Loucy (cell line): ENCODE data around the gene CBFB.

Experiments
- H2AFZ ChIP-seq: fragments of 200-600 bp; sonication (generic); 2 replicates; pipeline ENCODE4 v1.6.0; 2016; ENCODE audit warnings: antibody characterized with exemption, mild to moderate bottlenecking, low read length, moderate library complexity
- H3F3A ChIP-seq: fragments of 200-600 bp; 2 replicates; pipeline ENCODE4 v1.6.0; 2016; ENCODE audit warnings: antibody characterized with exemption, low read depth, mild to moderate bottlenecking
- H3K27me3 ChIP-seq: fragments of 200-600 bp; sonication (generic); 2 replicates; pipeline ENCODE4 v1.6.1; 2014; ENCODE audit warnings: low read length, mild to moderate bottlenecking; ENCODE audit not compliant: insufficient read depth, poor library complexity, severe bottlenecking
- H3K36me3 ChIP-seq: fragments of 200-600 bp; sonication (generic); 2 replicates; pipeline ENCODE4 v1.6.1; 2016; ENCODE audit warnings: low read length; ENCODE audit not compliant: insufficient read depth
- H3K4me1 ChIP-seq: fragments of 200-600 bp; sonication (generic); 2 replicates; pipeline ENCODE4 v1.5.1; 2014; ENCODE audit warnings: low read length, mild to moderate bottlenecking; ENCODE audit not compliant: insufficient read depth, poor library complexity, severe bottlenecking
- H3K4me2 ChIP-seq: fragments of 200-600 bp; sonication (generic); 2 replicates; pipeline ENCODE4 v1.6.0; 2014; ENCODE audit warnings: antibody characterized with exemption, low read length, low read depth, mild to moderate bottlenecking; ENCODE audit not compliant: poor library complexity, severe bottlenecking
- H3K4me3 ChIP-seq: fragments of 200-600 bp; sonication (generic); 2 replicates; pipeline ENCODE4 v1.5.1; 2014; ENCODE audit warnings: low read length, mild to moderate bottlenecking, mixed read lengths; ENCODE audit not compliant: poor library complexity, severe bottlenecking
- H3K79me2 ChIP-seq: fragments of 200-600 bp; sonication (generic); 2 replicates; pipeline ENCODE4 v1.6.1; 2014; ENCODE audit warnings: low read length; ENCODE audit not compliant: insufficient read depth
- H3K9ac ChIP-seq: fragments of 200-600 bp; sonication (generic); 2 replicates; pipeline ENCODE4 v1.6.0; 2014; ENCODE audit warnings: mild to moderate bottlenecking, low read depth, low read length, moderate library complexity; ENCODE audit not compliant: poor library complexity, severe bottlenecking
- H3K9me2 ChIP-seq: fragments of 200-600 bp; sonication (generic); replicated peaks from 2 replicates; pipeline ENCODE4 v1.6.1; 2016; ENCODE audit warnings: low read depth, low read length, mixed read lengths
- H3K9me3 ChIP-seq: fragments of 200-600 bp; sonication (generic); 2 replicates; pipeline ENCODE4 v1.6.1; 2014; ENCODE audit warnings: mild to moderate bottlenecking, antibody characterized with exemption, low read length, low read depth; ENCODE audit not compliant: insufficient read depth
- H4K20me1 ChIP-seq: fragments of 200-600 bp; sonication (generic); 2 replicates; pipeline ENCODE4 v1.6.0; 2014; ENCODE audit warnings: antibody characterized with exemption, low read length, mild to moderate bottlenecking; ENCODE audit not compliant: insufficient read depth, poor library complexity, severe bottlenecking
- EZH2phosphoT487 ChIP-seq: fragments of 200-600 bp; IDR thresholded peaks from 2 replicates; pipeline ENCODE4 v1.6.1; 2018; ENCODE audit warnings: antibody characterized with exemption, mild to moderate bottlenecking, moderate library complexity, borderline replicate concordance
- TF ChIP-seq, protein P1 (sequence below): fragments of 200-600 bp; sonication (generic); conservative IDR thresholded peaks from 2 replicates; pipeline ENCODE4 v1.5.1; 2014; ENCODE audit warnings: mild to moderate bottlenecking, antibody characterized with exemption, low read length

The CBFB gene

GRCh38 chr16:67019171-67019570, 9.8 kb upstream of the CBFB start:
- no peak overlapping the region for H2AFZ ChIP-seq
- no peak overlapping the region for H3K4me3 ChIP-seq
- no peak for TF ChIP-seq EZH2phosphoT487
- TF ChIP-seq, protein P1, sequence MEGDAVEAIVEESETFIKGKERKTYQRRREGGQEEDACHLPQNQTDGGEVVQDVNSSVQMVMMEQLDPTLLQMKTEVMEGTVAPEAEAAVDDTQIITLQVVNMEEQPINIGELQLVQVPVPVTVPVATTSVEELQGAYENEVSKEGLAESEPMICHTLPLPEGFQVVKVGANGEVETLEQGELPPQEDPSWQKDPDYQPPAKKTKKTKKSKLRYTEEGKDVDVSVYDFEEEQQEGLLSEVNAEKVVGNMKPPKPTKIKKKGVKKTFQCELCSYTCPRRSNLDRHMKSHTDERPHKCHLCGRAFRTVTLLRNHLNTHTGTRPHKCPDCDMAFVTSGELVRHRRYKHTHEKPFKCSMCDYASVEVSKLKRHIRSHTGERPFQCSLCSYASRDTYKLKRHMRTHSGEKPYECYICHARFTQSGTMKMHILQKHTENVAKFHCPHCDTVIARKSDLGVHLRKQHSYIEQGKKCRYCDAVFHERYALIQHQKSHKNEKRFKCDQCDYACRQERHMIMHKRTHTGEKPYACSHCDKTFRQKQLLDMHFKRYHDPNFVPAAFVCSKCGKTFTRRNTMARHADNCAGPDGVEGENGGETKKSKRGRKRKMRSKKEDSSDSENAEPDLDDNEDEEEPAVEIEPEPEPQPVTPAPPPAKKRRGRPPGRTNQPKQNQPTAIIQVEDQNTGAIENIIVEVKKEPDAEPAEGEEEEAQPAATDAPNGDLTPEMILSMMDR = no peak
- no peaks in the 10 kb centered on the region for H3K79me2 ChIP-seq
- H3F3A ChIP-seq = no peaks in the 10 kb centered on the region
- no peak overlapping the region for H3K9ac ChIP-seq
- H3K27me3 ChIP-seq = no peaks in the 10 kb centered on the region
- H3K4me2 ChIP-seq = no peak overlapping the region
- no peaks in the 10 kb centered on the region for H3K36me3 ChIP-seq
- H4K20me1 ChIP-seq = no peaks in the 10 kb centered on the region
- peaks cover 9% of the 10 kb centered on the region for H3K4me1 ChIP-seq
- H3K9me2 ChIP-seq = no peaks in the 10 kb centered on the region
- H3K9me3 ChIP-seq = no peaks in the 10 kb centered on the region

DNA sequence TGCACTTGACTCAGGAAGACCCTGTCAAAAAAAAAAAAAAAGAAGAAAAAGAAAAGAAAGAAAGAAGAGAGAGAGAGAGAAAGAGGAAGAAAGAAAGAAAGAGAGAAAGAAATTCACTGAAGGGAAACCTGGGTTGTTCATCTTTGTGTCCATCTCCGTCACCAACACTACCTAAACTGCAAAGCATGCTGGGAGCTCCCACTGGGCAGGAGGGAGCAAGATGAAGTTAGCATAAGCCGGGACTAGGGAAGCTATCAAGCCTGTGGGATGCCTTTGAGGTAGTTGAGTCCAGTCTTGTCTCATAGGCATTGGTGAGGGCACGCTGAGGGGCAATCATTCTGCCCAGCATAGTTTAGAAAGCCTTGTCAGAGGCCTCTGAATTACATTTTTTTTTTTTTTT, 7.6 kb upstream of the CBFB start:
- Histone ChIP-seq H3K9me3 (no peaks in the 10 kb centered on the region), H3K36me3 (no peaks in the 10 kb centered on the region), H2AFZ (peak overlapping the region; percentile 32; the same call in 1 of the 2 replicates), H3K27me3 (no peaks in the 10 kb centered on the region), H3K4me3 (no peak overlapping the region), H3K9me2 (no peaks in the 10 kb centered on the region), H3K4me2 (no peak overlapping the region), H3K4me1 (peaks cover 9% of the 10 kb centered on the region), H3K79me2 (no peaks in the 10 kb centered on the region), H4K20me1 (no peaks in the 10 kb centered on the region), H3K9ac (no peak overlapping the region), H3F3A (no peaks in the 10 kb centered on the region)
- TF ChIP-seq EZH2phosphoT487 = no peak

GRCh38 chr16:67022531-67023214, 6.3 kb upstream of the CBFB start:
- no peak overlapping the region for H3K4me2 ChIP-seq

More at GRCh38 chr16:67022531-67023214, 6.3 kb upstream of the CBFB start:
- Histone ChIP-seq H3K4me3 (no peak overlapping the region), H3K36me3 (no peaks in the 10 kb centered on the region), H2AFZ (no peak overlapping the region), H4K20me1 (no peaks in the 10 kb centered on the region), H3F3A (no peaks in the 10 kb centered on the region), H3K9me2 (no peaks in the 10 kb centered on the region), H3K9me3 (no peaks in the 10 kb centered on the region), H3K27me3 (no peaks in the 10 kb centered on the region), H3K4me1 (peaks cover 9% of the 10 kb centered on the region), H3K79me2 (no peaks in the 10 kb centered on the region), H3K9ac (no peak overlapping the region)
- no peak for TF ChIP-seq EZH2phosphoT487
- TF ChIP-seq, protein P1 = no peak
